HCT116 (cell line): ENCODE measurements around the gene LRRC56. TPM values are rescaled to one million over a fixed set of nuclear protein-coding genes. Genes with fewer than 3 reads are reported as not detected.
A peak's percentile ranks its signal among the peaks of the same experiment; 100 is the strongest.

Experiments used
- ATAC-seq: fragments of 200-7000 bp; cut with Tn5 transposase; 2 replicates; pipeline ENCODE4 v1.9.1; 2020; ENCODE audit warnings: mild to moderate bottlenecking, moderate library complexity
- BruUV-seq: library from RNA; stranded (reverse); fragments of 400-500 nt; replicated peaks from 2 replicates; lab custom pipeline; 2021; lab: Mats Ljungman, UMichigan
- CTCF ChIA-PET: fragments of 300-600 bp; sonication (Branson Sonifier 250); formaldehyde crosslinking; loops from one replicate; lab custom pipeline; 2021; ENCODE audit warnings: antibody characterized with exemption; lab: Charles Lee
- POLR2A ChIA-PET: fragments of 300-600, 350-600 bp; sonication (Branson Sonifier 250); formaldehyde crosslinking; loops from one replicate; lab custom pipeline; 2021; ENCODE audit warnings: antibody characterized with exemption; lab: Charles Lee
- RAD21 ChIA-PET, 2 experiments: fragments of 300-600 bp; sonication (Branson Sonifier 250); formaldehyde crosslinking; loops; one replicate each; lab custom pipeline; 2023; ENCODE audit warnings: low total read pairs in 2 of 2; ENCODE audit not compliant: uncharacterized antibody in 2 of 2, unreplicated experiment in 2 of 2, low non-redundant PET in 1 of 2; lab: Charles Lee
- DNase-seq: peaks from one replicate; pipeline ENCODE4 v3.0.0-alpha.2; 2010; ENCODE audit warnings: low read depth, low spot score
- H2AFZ ChIP-seq: fragments of 200-600 bp; shearing (Covaris generic), sonication (generic); 2 replicates; pipeline ENCODE4 v1.6.1; 2017; ENCODE audit warnings: low read depth, mixed run types, mixed read lengths, antibody characterized with exemption, low read length; ENCODE audit not compliant: poor library complexity, severe bottlenecking
- H3K27ac ChIP-seq: 2 replicates; pipeline ENCODE4 v1.5.1; 2012; ENCODE audit warnings: low read depth, low read length
- H3K27me3 ChIP-seq: fragments of 200-600 bp; sonication (generic); 2 replicates; pipeline ENCODE4 v1.6.1; 2016; ENCODE audit warnings: mixed run types, low read length, mixed read lengths; ENCODE audit not compliant: insufficient read depth
- H3K36me3 ChIP-seq, 2 experiments: fragments of 200-500 bp in 1 of 2; fragments of 200-600 bp in 1 of 2; sonication (Bioruptor generic) in 1 of 2; sonication (generic) in 1 of 2; 2 replicates each; pipeline versions ENCODE4 v1.5.1 to v1.6.1; 2014 to 2016; ENCODE audit warnings: low read length in 2 of 2, inconsistent platforms in 1 of 2, mixed read lengths in 1 of 2, mixed run types in 1 of 2; ENCODE audit not compliant: insufficient read depth in 2 of 2, control insufficient read depth in 1 of 2
- H3K4me1 ChIP-seq, 2 experiments: fragments of 200-600 bp in 1 of 2; sonication (generic) in 1 of 2; 2 replicates each; pipeline versions ENCODE4 v1.5.1 to v1.6.1; 2012 to 2017; ENCODE audit warnings: low read length in 2 of 2, inconsistent platforms in 1 of 2, mild to moderate bottlenecking in 1 of 2, mixed read lengths in 1 of 2, mixed run types in 1 of 2, moderate library complexity in 1 of 2; ENCODE audit not compliant: insufficient read depth in 2 of 2, control insufficient read depth in 1 of 2
- H3K4me2 ChIP-seq: fragments of 200-600 bp; sonication (generic); 2 replicates; pipeline ENCODE4 v1.6.1; 2017; ENCODE audit warnings: mixed run types, low read length, mixed read lengths
- H3K4me3 ChIP-seq, 2 experiments: fragments of 200-600 bp in 1 of 2; sonication (generic) in 1 of 2; replicated peaks in 1 of 2; 2 replicates each; pipeline ENCODE4 v1.5.1; 2011 to 2016; ENCODE audit warnings: low read length in 2 of 2, control low read depth in 1 of 2, low read depth in 1 of 2, mild to moderate bottlenecking in 1 of 2, mixed read lengths in 1 of 2, mixed run types in 1 of 2
- H3K79me2 ChIP-seq: fragments of 200-600 bp; sonication (generic); 2 replicates; pipeline ENCODE4 v1.6.1; 2017; ENCODE audit warnings: mild to moderate bottlenecking, mixed run types, low read length, moderate library complexity, mixed read lengths; ENCODE audit not compliant: insufficient read depth
- H3K9ac ChIP-seq: fragments of 200-600 bp; sonication (generic); 2 replicates; pipeline ENCODE4 v1.6.1; 2016; ENCODE audit warnings: low read length, mixed read lengths
- H3K9me2 ChIP-seq: fragments of 200-600 bp; sonication (generic), shearing (Covaris generic); 2 replicates; pipeline ENCODE4 v1.6.1; 2017; ENCODE audit warnings: mixed run types, mild to moderate bottlenecking, moderate library complexity; ENCODE audit not compliant: insufficient read depth
- H3K9me3 ChIP-seq, 2 experiments: fragments of 200-500 bp in 1 of 2; fragments of 200-600 bp in 1 of 2; sonication (Bioruptor generic) in 1 of 2; sonication (generic) in 1 of 2; 2 replicates each; pipeline ENCODE4 v1.6.1; 2014 to 2017; ENCODE audit warnings: low read length in 2 of 2, mixed read lengths in 2 of 2, inconsistent platforms in 1 of 2, low read depth in 1 of 2, mild to moderate bottlenecking in 1 of 2, mixed run types in 1 of 2, moderate library complexity in 1 of 2; ENCODE audit not compliant: control insufficient read depth in 1 of 2, insufficient read depth in 1 of 2
- H4K20me1 ChIP-seq: fragments of 200-600 bp; sonication (generic), shearing (Covaris generic); 2 replicates; pipeline ENCODE4 v1.6.1; 2017; ENCODE audit warnings: mixed run types, mild to moderate bottlenecking, moderate library complexity; ENCODE audit not compliant: insufficient read depth
- CBX3 ChIP-seq: IDR thresholded peaks from 2 replicates; pipeline ENCODE4 v1.6.1; 2012; ENCODE audit warnings: low read depth
- CEBPB ChIP-seq: IDR thresholded peaks from 2 replicates; pipeline ENCODE4 v1.6.1; 2012; ENCODE audit warnings: low read depth
- CTCF ChIP-seq, 3 experiments: fragments of 200-600 bp in 1 of 3; sonication (generic) in 1 of 3; IDR thresholded peaks in 2 of 3; conservative IDR thresholded peaks in 1 of 3; 2 replicates each; pipeline ENCODE4 v1.5.1; 2012 to 2017; ENCODE audit warnings: low read depth in 2 of 3, low read length in 2 of 3, antibody characterized with exemption in 1 of 3, borderline replicate concordance in 1 of 3, control low read depth in 1 of 3, mild to moderate bottlenecking in 1 of 3, mixed read lengths in 1 of 3, mixed run types in 1 of 3, moderate library complexity in 1 of 3; ENCODE audit not compliant: insufficient read depth in 1 of 3
- EGR1 ChIP-seq: IDR thresholded peaks from 2 replicates; pipeline ENCODE4 v1.6.1; 2012; ENCODE audit warnings: low read depth
- ELF1 ChIP-seq: IDR thresholded peaks from 2 replicates; pipeline ENCODE4 v1.6.1; 2012; ENCODE audit warnings: low read depth, borderline replicate concordance
- EZH2 ChIP-seq: fragments of 200-600 bp; sonication (generic); IDR thresholded peaks from 2 replicates; pipeline ENCODE4 v1.6.1; 2017; ENCODE audit warnings: antibody characterized with exemption, mixed run types
- EZH2phosphoT487 ChIP-seq: fragments of 200-600 bp; IDR thresholded peaks from 2 replicates; pipeline ENCODE4 v1.6.1; 2018; ENCODE audit warnings: antibody characterized with exemption, borderline replicate concordance
- FOSL1 ChIP-seq: IDR thresholded peaks from 2 replicates; pipeline ENCODE4 v1.6.1; 2012; ENCODE audit warnings: low read depth
- JUND ChIP-seq: IDR thresholded peaks from 2 replicates; pipeline ENCODE4 v1.6.1; 2012
- MAX ChIP-seq: IDR thresholded peaks from 2 replicates; pipeline ENCODE4 v1.6.1; 2012
- POLR2AphosphoS5 ChIP-seq: IDR thresholded peaks from 2 replicates; pipeline ENCODE4 v1.6.1; 2011; ENCODE audit warnings: mild to moderate bottlenecking, low read depth, low read length, moderate library complexity
- RAD21 ChIP-seq: IDR thresholded peaks from 2 replicates; pipeline ENCODE4 v1.6.1; 2012; ENCODE audit warnings: low read depth, mild to moderate bottlenecking
- REST ChIP-seq: IDR thresholded peaks from 2 replicates; pipeline ENCODE4 v1.6.1; 2012; ENCODE audit warnings: low read depth
- SIN3A ChIP-seq: IDR thresholded peaks from 2 replicates; pipeline ENCODE4 v1.6.1; 2012; ENCODE audit warnings: low read depth
- SP1 ChIP-seq: IDR thresholded peaks from 2 replicates; pipeline ENCODE4 v1.6.1; 2012; ENCODE audit warnings: low read depth
- SRF ChIP-seq: IDR thresholded peaks from 2 replicates; pipeline ENCODE4 v1.6.1; 2012; ENCODE audit warnings: low read depth
- ZFX ChIP-seq: fragments of 450-650 bp; IDR thresholded peaks from 2 replicates; pipeline ENCODE4 v1.6.1; 2017
- ZNF274 ChIP-seq: fragments of 200-500 bp; sonication (Bioruptor generic); IDR thresholded peaks from 2 replicates; pipeline ENCODE4 v1.6.1; 2014; ENCODE audit warnings: mild to moderate bottlenecking, low read depth, low read length, inconsistent platforms
- intact Hi-C: fragments of 100-400 bp; cut with micrococcal nuclease; formaldehyde crosslinking; loops from 2 replicates; pipeline ENCODE4 v1.10.0; 2022
- total RNA-seq: library from RNA; stranded (reverse); gene quantifications from one replicate; pipeline ENCODE4 v1.2.1, GENCODE V29; 2021; ENCODE audit not compliant: unreplicated experiment
- TF ChIP-seq, protein P1 (sequence below): IDR thresholded peaks from 2 replicates; pipeline ENCODE4 v1.6.1; 2011; ENCODE audit warnings: mild to moderate bottlenecking, low read length, moderate library complexity; ENCODE audit not compliant: insufficient replicate concordance; ENCODE audit errors: extremely low read depth

LRRC56 gene
- total RNA-seq, 1 experiment from 2014 or later, result 9.1 TPM

- RAD21 ChIA-PET, result no interaction called here
- CTCF ChIA-PET, result no interaction called here
- Histone ChIP-seq H3K9me2 (no peaks in the 10 kb centered on the region), H3K9me3 (no peaks in the 10 kb centered on the region), H3K27ac (no peak overlapping the region), H3K4me3 (no peak overlapping the region), H3K9ac (no peak overlapping the region)
- DNase-seq (no peak), ATAC-seq (peak; percentile 12; the same call in 1 of the 2 replicates)
- BruUV-seq, result no TSS peak
- no peak for TF ChIP-seq POLR2AphosphoS5
- TF ChIP-seq REST, result no peak
- TF ChIP-seq EGR1, result no peak
- TF ChIP-seq FOSL1, result no peak
- TF ChIP-seq CBX3, result no peak
- TF ChIP-seq SRF, result no peak
- no peak for TF ChIP-seq RAD21
- TF ChIP-seq ZFX, result no peak
- no peak for TF ChIP-seq EZH2
- TF ChIP-seq SIN3A, result no peak
- TF ChIP-seq ZNF274, result no peak
- TF ChIP-seq JUND, result no peak
- no peak for TF ChIP-seq MAX
- TF ChIP-seq SP1, result no peak
- TF ChIP-seq ELF1, result no peak
- TF ChIP-seq, protein P1, sequence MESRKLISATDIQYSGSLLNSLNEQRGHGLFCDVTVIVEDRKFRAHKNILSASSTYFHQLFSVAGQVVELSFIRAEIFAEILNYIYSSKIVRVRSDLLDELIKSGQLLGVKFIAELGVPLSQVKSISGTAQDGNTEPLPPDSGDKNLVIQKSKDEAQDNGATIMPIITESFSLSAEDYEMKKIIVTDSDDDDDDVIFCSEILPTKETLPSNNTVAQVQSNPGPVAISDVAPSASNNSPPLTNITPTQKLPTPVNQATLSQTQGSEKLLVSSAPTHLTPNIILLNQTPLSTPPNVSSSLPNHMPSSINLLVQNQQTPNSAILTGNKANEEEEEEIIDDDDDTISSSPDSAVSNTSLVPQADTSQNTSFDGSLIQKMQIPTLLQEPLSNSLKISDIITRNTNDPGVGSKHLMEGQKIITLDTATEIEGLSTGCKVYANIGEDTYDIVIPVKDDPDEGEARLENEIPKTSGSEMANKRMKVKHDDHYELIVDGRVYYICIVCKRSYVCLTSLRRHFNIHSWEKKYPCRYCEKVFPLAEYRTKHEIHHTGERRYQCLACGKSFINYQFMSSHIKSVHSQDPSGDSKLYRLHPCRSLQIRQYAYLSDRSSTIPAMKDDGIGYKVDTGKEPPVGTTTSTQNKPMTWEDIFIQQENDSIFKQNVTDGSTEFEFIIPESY, result no peak
- TF ChIP-seq EZH2phosphoT487, result no peak
- no peak for TF ChIP-seq CTCF (IDR thresholded peaks at IDR 0.05 in 2 of 3, conservative IDR thresholded peaks at IDR 0.05 in 1 of 3; ENCODE audit: borderline replicate concordance in 1 of 3, insufficient read depth in 1 of 3, low read depth in 2 of 3, low read length in 2 of 3)
- TF ChIP-seq CEBPB, result no peak
- TF ChIP-seq, all 23 proteins: peak for 0
- Histone ChIP-seq H3K4me1 (peaks cover 0 to 13% of the 10 kb centered on the region in 2 experiments; a peak in 2 of 4 replicates), H3K36me3 (no peaks in the 10 kb centered on the region), H4K20me1 (no peaks in the 10 kb centered on the region), H3K79me2 (no peaks in the 10 kb centered on the region), H3K27me3 (no peaks in the 10 kb centered on the region), H3K4me2 (peak overlapping the region; percentile 34; the same call in 1 of the 2 replicates), H2AFZ (no peak overlapping the region)
- intact Hi-C loops, result no loop called here
- POLR2A ChIA-PET, result no interaction called here
Observed at GRCh38 chr11:548700-549603, 11.6 kb downstream of the LRRC56 start.
